ENCODE data around the gene IL32.
A peak's percentile ranks its signal among the peaks of the same experiment; 100 is the strongest.
"Not testable (repeated sequence)": the region's sequence is repeated elsewhere in the genome, so short reads cannot be mapped to it uniquely, and the experiment has no call there.

Gene IL32

DNA sequence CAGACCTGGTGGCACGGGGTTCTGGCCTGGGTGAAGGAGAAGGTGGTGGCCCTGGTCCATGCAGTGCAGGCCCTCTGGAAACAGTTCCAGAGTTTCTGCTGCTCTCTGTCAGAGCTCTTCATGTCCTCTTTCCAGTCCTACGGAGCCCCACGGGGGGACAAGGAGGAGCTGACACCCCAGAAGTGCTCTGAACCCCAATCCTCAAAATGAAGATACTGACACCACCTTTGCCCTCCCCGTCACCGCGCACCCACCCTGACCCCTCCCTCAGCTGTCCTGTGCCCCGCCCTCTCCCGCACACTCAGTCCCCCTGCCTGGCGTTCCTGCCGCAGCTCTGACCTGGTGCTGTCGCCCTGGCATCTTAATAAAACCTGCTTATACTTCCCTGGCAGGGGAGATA is 3.7 kb downstream of the IL32 start:
- H3K27ac ChIP-seq (ENCODE audit: low read depth in 2 of 2, low read length in 2 of 2); H3K27me3 ChIP-seq (ENCODE audit: control insufficient read depth in 2 of 2, insufficient read depth in 2 of 2, low read length in 2 of 2); H3K4me3 ChIP-seq (ENCODE audit: low read length in 2 of 2); H3K9ac ChIP-seq (ENCODE audit: low read depth in 1 of 2, low read length in 2 of 2); H3K36me3 ChIP-seq (ENCODE audit: control insufficient read depth in 2 of 2, insufficient read depth in 2 of 2, low read length in 2 of 2); H3K9me3 ChIP-seq (ENCODE audit: control insufficient read depth in 2 of 2, low read length in 2 of 2): not testable (repeated sequence)
- H3K4me1 ChIP-seq (ENCODE audit: control insufficient read depth in 2 of 2, insufficient read depth in 2 of 2, low read length in 2 of 2): peaks cover 27 to 30% of the 10 kb centered on the region in 2 donors

DNA sequence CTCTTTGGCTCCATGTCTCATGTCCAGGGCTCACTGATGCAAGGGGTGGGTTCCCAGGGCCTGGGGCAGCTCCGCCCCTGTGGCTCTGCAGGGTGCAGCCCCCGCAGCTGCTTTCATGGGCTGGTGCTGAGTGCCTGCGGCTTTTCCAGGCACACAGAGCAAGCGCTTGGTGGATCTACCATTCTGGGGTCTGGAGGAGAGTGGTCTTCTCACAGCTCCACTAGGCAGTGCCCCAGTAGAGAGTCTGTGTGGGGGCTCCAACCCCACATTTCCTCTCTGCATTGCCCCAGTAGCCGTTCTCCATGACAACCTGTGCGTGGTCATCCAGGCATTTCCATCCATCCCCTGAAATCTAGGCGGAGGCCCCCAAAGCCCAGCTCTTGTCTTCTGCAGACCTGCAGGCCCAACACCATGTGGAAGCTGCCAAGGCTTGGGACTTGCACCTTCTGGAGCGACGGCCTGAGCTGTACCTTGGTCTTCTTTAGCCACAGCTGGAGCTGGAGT is 5.2 kb downstream of the IL32 start:
- Histone ChIP-seq H3K9me3 (ENCODE audit: control insufficient read depth in 2 of 2, low read length in 2 of 2) (no peaks in the 10 kb centered on the region), H3K27ac (ENCODE audit: low read depth in 2 of 2, low read length in 2 of 2) (no peak overlapping the region), H3K4me1 (ENCODE audit: control insufficient read depth in 2 of 2, insufficient read depth in 2 of 2, low read length in 2 of 2) (peaks cover 17 to 22% of the 10 kb centered on the region in 2 donors), H3K4me3 (ENCODE audit: low read length in 2 of 2) (no peak overlapping the region), H3K27me3 (ENCODE audit: control insufficient read depth in 2 of 2, insufficient read depth in 2 of 2, low read length in 2 of 2) (peaks cover 0 to 1% of the 10 kb centered on the region in 2 donors), H3K9ac (ENCODE audit: low read depth in 1 of 2, low read length in 2 of 2) (no peak overlapping the region), H3K36me3 (ENCODE audit: control insufficient read depth in 2 of 2, insufficient read depth in 2 of 2, low read length in 2 of 2) (peaks cover 0 to 3% of the 10 kb centered on the region in 2 donors)

DNA sequence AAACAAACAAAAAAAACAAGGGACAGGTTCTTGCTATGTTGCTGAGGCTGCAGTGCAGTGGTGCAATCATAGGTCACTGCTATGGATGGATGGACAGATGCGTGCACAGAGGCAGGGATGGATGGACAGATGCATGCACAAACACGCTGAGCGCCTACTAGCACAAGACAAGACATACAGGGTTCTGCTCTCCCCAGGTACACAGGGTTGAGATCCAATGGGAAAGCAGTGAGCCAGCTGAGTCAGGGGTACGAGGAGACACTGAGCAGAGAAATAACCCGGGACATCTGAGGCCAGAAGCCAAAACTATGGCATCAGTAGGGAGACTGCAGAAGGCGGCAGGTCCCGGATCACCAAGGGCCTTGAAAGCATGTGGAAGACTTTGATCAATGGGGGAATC is 6.2 kb downstream of the IL32 start:
- Histone ChIP-seq H3K27ac (ENCODE audit: low read depth in 2 of 2, low read length in 2 of 2) (no peak overlapping the region), H3K27me3 (ENCODE audit: control insufficient read depth in 2 of 2, insufficient read depth in 2 of 2, low read length in 2 of 2) (peaks cover 0 to 1% of the 10 kb centered on the region in 2 donors), H3K9me3 (ENCODE audit: control insufficient read depth in 2 of 2, low read length in 2 of 2) (no peaks in the 10 kb centered on the region), H3K4me3 (ENCODE audit: low read length in 2 of 2) (no peak overlapping the region), H3K9ac (ENCODE audit: low read depth in 1 of 2, low read length in 2 of 2) (no peak overlapping the region), H3K4me1 (ENCODE audit: control insufficient read depth in 2 of 2, insufficient read depth in 2 of 2, low read length in 2 of 2) (peaks cover 7 to 14% of the 10 kb centered on the region in 2 donors), H3K36me3 (ENCODE audit: control insufficient read depth in 2 of 2, insufficient read depth in 2 of 2, low read length in 2 of 2) (peaks cover 0 to 3% of the 10 kb centered on the region in 2 donors)

DNA sequence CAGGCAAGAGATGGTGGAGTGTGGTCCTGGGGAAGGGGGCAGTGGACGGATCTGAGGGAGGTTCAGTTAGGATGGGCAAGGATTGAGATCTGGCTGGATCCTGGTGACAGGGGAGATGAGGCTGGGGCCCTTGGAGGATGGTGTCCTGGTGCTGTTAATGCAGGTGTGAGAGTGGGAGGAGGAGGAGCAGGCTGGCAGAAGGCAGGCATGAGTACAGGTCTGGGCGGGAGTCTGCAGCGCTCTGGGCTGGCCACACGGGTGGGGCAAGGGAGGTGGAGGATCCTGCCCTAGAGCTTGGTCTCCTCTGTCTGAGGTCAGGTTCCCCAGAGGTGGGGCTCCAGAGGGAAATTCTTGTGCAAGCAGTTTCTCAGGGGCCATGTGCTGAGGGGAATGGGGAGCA is 6.7 kb downstream of the IL32 start:
- not testable (repeated sequence) for H3K9ac ChIP-seq (ENCODE audit: low read depth in 1 of 2, low read length in 2 of 2); H3K27ac ChIP-seq (ENCODE audit: low read depth in 2 of 2, low read length in 2 of 2)

DNA sequence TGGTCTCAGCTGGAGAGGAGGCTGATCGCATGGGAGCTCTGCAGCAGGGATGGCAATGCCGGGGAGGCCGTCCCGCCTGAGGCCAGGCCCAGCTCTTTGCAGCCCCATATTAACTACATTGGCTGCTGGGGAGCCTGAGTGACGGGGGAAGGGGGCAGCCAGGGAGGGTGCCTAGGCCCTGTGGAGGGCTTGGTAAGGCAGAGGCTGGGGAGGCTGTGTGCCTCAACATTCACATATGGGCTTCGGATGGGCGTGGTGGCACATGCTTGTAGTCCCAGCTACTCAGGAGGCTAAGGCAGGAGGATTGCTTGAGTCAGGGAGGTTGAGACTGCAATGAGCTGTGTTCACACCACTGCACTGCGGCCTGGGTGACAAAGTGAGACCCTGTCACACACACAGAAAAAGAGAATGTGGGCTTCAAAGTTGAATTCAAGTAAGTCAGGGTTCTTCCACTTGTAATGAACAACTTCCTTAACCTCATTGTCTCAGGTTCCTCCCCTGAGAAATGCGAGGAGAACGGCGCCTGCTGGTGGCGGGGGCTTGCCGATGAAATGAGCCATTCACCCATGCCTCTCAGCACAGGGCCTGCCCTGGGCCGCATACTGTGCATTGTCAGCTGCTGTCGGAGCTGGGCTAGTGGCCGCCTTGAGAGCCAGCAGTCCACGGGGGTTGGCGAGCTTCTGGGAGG is 7.3 kb downstream of the IL32 start:
- H3K4me3 ChIP-seq (ENCODE audit: low read length in 2 of 2); H3K36me3 ChIP-seq (ENCODE audit: control insufficient read depth in 2 of 2, insufficient read depth in 2 of 2, low read length in 2 of 2); H3K27ac ChIP-seq (ENCODE audit: low read depth in 2 of 2, low read length in 2 of 2); H3K9me3 ChIP-seq (ENCODE audit: control insufficient read depth in 2 of 2, low read length in 2 of 2); H3K9ac ChIP-seq (ENCODE audit: low read depth in 1 of 2, low read length in 2 of 2); H3K27me3 ChIP-seq (ENCODE audit: control insufficient read depth in 2 of 2, insufficient read depth in 2 of 2, low read length in 2 of 2): not testable (repeated sequence)
- H3K4me1 ChIP-seq (ENCODE audit: control insufficient read depth in 2 of 2, insufficient read depth in 2 of 2, low read length in 2 of 2): peaks cover 8 to 14% of the 10 kb centered on the region in 2 donors

More for the DNA sequence above, 6.7 kb downstream of the IL32 start:
- H3K36me3 ChIP-seq (ENCODE audit: control insufficient read depth in 2 of 2, insufficient read depth in 2 of 2, low read length in 2 of 2); H3K27me3 ChIP-seq (ENCODE audit: control insufficient read depth in 2 of 2, insufficient read depth in 2 of 2, low read length in 2 of 2); H3K4me3 ChIP-seq (ENCODE audit: low read length in 2 of 2); H3K9me3 ChIP-seq (ENCODE audit: control insufficient read depth in 2 of 2, low read length in 2 of 2): not testable (repeated sequence)
- H3K4me1 ChIP-seq (ENCODE audit: control insufficient read depth in 2 of 2, insufficient read depth in 2 of 2, low read length in 2 of 2): peaks cover 7 to 14% of the 10 kb centered on the region in 2 donors

DNA sequence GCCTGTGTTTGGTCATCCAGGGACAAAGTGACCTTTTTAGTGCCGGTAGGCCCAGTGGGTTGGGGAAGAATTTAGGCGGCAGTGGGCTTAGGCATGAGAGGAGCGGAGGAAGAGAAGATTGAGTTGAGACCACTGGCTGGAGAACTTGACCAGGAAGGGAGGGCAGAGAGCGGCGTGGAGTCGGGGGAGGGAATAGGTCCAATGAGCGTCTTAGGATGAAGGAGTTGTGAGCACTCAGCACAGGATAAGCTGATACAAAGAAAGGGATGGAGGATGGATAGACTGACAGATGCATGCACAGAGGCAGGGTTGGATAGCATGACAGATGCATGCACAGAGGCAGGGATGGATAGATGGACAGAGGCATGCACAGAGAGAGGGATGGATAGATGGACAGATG is 8.0 kb downstream of the IL32 start:
- H3K4me3 ChIP-seq (ENCODE audit: low read length in 2 of 2): peak overlapping the region in 1 of 2 donors; percentile 54
- H3K9me3 ChIP-seq (ENCODE audit: control insufficient read depth in 2 of 2, low read length in 2 of 2): no peaks in the 10 kb centered on the region
- peak overlapping the region in 1 of 2 donors; percentile 27 for H3K27ac ChIP-seq (ENCODE audit: low read depth in 2 of 2, low read length in 2 of 2)
- peaks cover 0 to 1% of the 10 kb centered on the region in 2 donors for H3K27me3 ChIP-seq (ENCODE audit: control insufficient read depth in 2 of 2, insufficient read depth in 2 of 2, low read length in 2 of 2)
- H3K4me1 ChIP-seq (ENCODE audit: control insufficient read depth in 2 of 2, insufficient read depth in 2 of 2, low read length in 2 of 2): peaks cover 9 to 10% of the 10 kb centered on the region in 2 donors
- H3K9ac ChIP-seq (ENCODE audit: low read depth in 1 of 2, low read length in 2 of 2): no peak overlapping the region
- peaks cover 0 to 3% of the 10 kb centered on the region in 2 donors for H3K36me3 ChIP-seq (ENCODE audit: control insufficient read depth in 2 of 2, insufficient read depth in 2 of 2, low read length in 2 of 2)

DNA sequence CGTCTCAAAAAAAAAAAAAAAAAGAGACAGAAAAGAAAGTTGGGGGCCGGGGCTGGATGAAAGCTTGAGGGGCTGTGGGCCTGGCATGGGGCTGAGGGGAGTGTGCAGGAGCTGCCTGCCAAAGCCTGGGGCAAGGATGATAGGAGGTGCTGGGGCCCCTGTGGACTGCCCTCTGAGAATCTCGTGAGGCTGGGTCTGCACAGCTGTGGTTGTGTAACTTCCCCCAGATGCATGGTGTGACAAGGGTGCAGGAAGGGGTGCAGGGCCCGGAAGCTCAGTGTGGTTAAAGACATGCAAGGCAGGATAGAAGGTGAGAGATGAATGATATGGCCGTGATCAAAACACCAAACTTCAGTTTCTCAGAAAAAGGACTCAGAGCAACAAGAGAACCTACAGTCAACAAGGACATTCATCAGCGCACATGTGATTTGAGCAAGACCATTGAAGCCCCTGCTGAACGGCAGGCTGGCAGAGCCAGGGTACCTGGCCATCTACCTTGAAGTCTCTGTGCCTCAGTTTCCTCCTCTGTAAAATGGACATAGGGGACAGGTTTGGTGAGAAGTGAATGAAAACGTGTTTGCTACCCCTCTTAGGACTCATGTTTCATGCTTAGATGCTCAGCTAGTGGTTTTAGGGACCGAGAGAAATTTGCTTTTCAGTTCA is 9.6 kb downstream of the IL32 start:
- Histone ChIP-seq H3K9ac (ENCODE audit: low read depth in 1 of 2, low read length in 2 of 2) (no peak overlapping the region), H3K36me3 (ENCODE audit: control insufficient read depth in 2 of 2, insufficient read depth in 2 of 2, low read length in 2 of 2) (no peaks in the 10 kb centered on the region), H3K9me3 (ENCODE audit: control insufficient read depth in 2 of 2, low read length in 2 of 2) (no peaks in the 10 kb centered on the region), H3K4me3 (ENCODE audit: low read length in 2 of 2) (peak overlapping the region in 1 of 2 donors; percentile 1), H3K27me3 (ENCODE audit: control insufficient read depth in 2 of 2, insufficient read depth in 2 of 2, low read length in 2 of 2) (peaks cover 0 to 1% of the 10 kb centered on the region in 2 donors), H3K4me1 (ENCODE audit: control insufficient read depth in 2 of 2, insufficient read depth in 2 of 2, low read length in 2 of 2) (peaks cover 9% of the 10 kb centered on the region in 2 donors), H3K27ac (ENCODE audit: low read depth in 2 of 2, low read length in 2 of 2) (peak overlapping the region; percentile 46 to 54)

DNA sequence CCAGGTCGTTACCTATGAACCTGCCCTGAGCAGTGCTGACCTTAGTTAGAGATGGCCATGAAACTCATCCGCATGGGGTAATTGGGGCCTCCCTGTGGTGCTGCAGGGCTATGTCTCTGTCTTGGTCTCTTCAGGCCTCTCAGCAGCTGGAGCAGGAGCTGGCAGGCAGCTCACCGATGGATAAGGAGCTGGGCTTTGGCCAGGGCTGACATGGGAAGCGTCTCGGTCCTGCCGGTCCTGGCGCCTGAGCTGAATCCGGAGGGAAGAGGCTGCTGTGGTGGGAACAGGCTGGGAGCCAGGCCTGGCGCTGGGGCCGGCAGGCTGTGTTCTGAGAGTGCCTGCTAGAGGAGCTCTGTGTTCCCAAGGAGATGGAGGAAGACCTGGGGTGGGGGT is 10.1 kb downstream of the IL32 start:
- Histone ChIP-seq H3K27me3 (ENCODE audit: control insufficient read depth in 2 of 2, insufficient read depth in 2 of 2, low read length in 2 of 2) (peaks cover 0 to 1% of the 10 kb centered on the region in 2 donors), H3K4me3 (ENCODE audit: low read length in 2 of 2) (peak overlapping the region in 1 of 2 donors; percentile 1), H3K36me3 (ENCODE audit: control insufficient read depth in 2 of 2, insufficient read depth in 2 of 2, low read length in 2 of 2) (no peaks in the 10 kb centered on the region), H3K9ac (ENCODE audit: low read depth in 1 of 2, low read length in 2 of 2) (no peak overlapping the region), H3K27ac (ENCODE audit: low read depth in 2 of 2, low read length in 2 of 2) (peak overlapping the region; percentile 46 to 54), H3K9me3 (ENCODE audit: control insufficient read depth in 2 of 2, low read length in 2 of 2) (no peaks in the 10 kb centered on the region), H3K4me1 (ENCODE audit: control insufficient read depth in 2 of 2, insufficient read depth in 2 of 2, low read length in 2 of 2) (peaks cover 9% of the 10 kb centered on the region in 2 donors)

DNA sequence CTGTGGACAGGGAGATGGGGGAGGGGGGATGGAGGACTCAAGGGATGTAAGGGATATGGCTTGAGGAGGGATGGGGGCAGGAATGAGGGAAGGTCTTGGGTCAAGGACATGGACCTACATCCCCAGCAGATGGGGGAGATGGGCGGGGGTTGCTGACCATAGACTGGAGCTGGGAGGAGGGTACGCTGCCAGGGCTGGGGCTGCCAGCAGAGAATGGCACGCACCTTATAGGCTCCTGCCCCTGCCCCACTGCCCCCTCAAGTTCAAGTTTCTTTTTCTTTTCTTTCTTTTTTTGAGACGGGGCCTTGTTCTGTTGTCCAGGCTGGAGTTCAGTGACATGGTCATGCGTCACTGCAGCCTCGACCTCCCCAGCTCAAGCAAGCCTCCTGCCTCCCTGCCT is 10.5 kb downstream of the IL32 start:
- not testable (repeated sequence) for H3K9ac ChIP-seq (ENCODE audit: low read depth in 1 of 2, low read length in 2 of 2); H3K36me3 ChIP-seq (ENCODE audit: control insufficient read depth in 2 of 2, insufficient read depth in 2 of 2, low read length in 2 of 2); H3K4me1 ChIP-seq (ENCODE audit: control insufficient read depth in 2 of 2, insufficient read depth in 2 of 2, low read length in 2 of 2); H3K4me3 ChIP-seq (ENCODE audit: low read length in 2 of 2); H3K27me3 ChIP-seq (ENCODE audit: control insufficient read depth in 2 of 2, insufficient read depth in 2 of 2, low read length in 2 of 2); H3K9me3 ChIP-seq (ENCODE audit: control insufficient read depth in 2 of 2, low read length in 2 of 2)
- peak overlapping the region in 1 of 2 donors; percentile 54 for H3K27ac ChIP-seq (ENCODE audit: low read depth in 2 of 2, low read length in 2 of 2)

DNA sequence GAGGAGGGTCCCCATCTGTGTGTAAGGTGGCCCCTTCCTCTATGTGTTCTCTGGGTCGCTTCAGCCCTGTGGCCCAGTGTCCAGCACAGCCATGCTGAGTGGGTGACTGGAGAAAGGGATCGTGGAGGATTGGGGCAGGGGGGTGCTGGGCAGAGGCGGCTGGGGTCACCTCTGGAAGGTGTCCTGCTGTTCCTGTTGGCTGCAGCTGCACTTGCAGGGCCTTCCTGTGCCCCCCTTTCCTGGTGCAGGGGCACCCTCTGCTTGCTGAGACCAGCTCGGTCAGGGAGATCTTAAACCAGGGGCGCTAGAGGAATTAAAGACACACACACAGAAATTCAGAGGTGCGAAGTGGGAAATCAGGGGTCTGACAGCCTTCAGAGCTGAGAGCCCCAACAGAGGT is 11.1 kb downstream of the IL32 start:
- Histone ChIP-seq H3K4me1 (ENCODE audit: control insufficient read depth in 2 of 2, insufficient read depth in 2 of 2, low read length in 2 of 2) (peaks cover 9% of the 10 kb centered on the region in 2 donors), H3K27ac (ENCODE audit: low read depth in 2 of 2, low read length in 2 of 2) (peak overlapping the region in 1 of 2 donors; percentile 54), H3K4me3 (ENCODE audit: low read length in 2 of 2) (no peak overlapping the region), H3K36me3 (ENCODE audit: control insufficient read depth in 2 of 2, insufficient read depth in 2 of 2, low read length in 2 of 2) (no peaks in the 10 kb centered on the region), H3K27me3 (ENCODE audit: control insufficient read depth in 2 of 2, insufficient read depth in 2 of 2, low read length in 2 of 2) (peaks cover 0 to 1% of the 10 kb centered on the region in 2 donors), H3K9ac (ENCODE audit: low read depth in 1 of 2, low read length in 2 of 2) (no peak overlapping the region), H3K9me3 (ENCODE audit: control insufficient read depth in 2 of 2, low read length in 2 of 2) (no peaks in the 10 kb centered on the region)
